Measurements from ENCODE around the gene MYO9B.

DNA sequence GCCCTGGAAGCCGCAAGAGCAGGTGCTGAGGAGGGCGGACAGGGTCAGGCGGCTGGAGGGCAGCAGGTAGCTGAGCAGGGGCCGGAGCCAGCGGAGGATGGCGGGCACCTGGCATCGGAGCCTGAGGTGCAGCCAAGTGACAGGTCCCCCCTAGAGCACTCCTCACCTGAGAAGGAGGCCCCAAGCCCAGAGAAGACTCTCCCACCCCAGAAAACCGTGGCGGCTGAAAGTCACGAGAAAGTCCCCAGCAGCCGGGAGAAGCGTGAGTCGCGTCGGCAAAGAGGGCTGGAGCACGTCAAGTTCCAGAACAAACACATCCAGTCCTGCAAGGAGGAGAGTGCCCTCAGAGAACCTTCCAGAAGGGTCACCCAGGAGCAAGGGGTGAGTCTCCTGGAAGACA, 119.0 kb downstream of the MYO9B start:
- TF ChIP-seq, protein P1, sequence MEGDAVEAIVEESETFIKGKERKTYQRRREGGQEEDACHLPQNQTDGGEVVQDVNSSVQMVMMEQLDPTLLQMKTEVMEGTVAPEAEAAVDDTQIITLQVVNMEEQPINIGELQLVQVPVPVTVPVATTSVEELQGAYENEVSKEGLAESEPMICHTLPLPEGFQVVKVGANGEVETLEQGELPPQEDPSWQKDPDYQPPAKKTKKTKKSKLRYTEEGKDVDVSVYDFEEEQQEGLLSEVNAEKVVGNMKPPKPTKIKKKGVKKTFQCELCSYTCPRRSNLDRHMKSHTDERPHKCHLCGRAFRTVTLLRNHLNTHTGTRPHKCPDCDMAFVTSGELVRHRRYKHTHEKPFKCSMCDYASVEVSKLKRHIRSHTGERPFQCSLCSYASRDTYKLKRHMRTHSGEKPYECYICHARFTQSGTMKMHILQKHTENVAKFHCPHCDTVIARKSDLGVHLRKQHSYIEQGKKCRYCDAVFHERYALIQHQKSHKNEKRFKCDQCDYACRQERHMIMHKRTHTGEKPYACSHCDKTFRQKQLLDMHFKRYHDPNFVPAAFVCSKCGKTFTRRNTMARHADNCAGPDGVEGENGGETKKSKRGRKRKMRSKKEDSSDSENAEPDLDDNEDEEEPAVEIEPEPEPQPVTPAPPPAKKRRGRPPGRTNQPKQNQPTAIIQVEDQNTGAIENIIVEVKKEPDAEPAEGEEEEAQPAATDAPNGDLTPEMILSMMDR (IDR thresholded peaks at IDR 0.05), result no peak
- TF ChIP-seq SP1 (CRISPR knock-in tag; conservative IDR thresholded peaks at IDR 0.05) (no peak), TEAD4 (CRISPR knock-in tag; IDR thresholded peaks at IDR 0.05) (no peak), FOXP1 (CRISPR knock-in tag; IDR thresholded peaks at IDR 0.05; ENCODE audit: borderline replicate concordance) (no peak), NFYB (CRISPR knock-in tag; conservative IDR thresholded peaks at IDR 0.05; ENCODE audit: low read depth) (no peak), ZNF263 (CRISPR knock-in tag; IDR thresholded peaks at IDR 0.05; ENCODE audit: low read depth) (no peak)
